ENCODE measurements around the gene PPCDC.

PPCDC gene

GRCh38 chr15:75043509-75044257, 20.3 kb downstream of the PPCDC start:
- H3K9me3 ChIP-seq (replicated peaks; ENCODE audit: insufficient read depth, low read length) = no peaks in the 10 kb centered on the region
- no peaks in the 10 kb centered on the region for H3K36me3 ChIP-seq (replicated peaks; ENCODE audit: insufficient read depth, low read length)
- peak overlapping the region; percentile 54 for H3K4me3 ChIP-seq (ENCODE audit: low read length)
- peak; percentile 86 for DNase-seq
- H3K9ac ChIP-seq (ENCODE audit: low read length) = peak overlapping the region; percentile 53
- peaks cover 60% of the 10 kb centered on the region for H3K4me1 ChIP-seq (ENCODE audit: low read length)
- no peaks in the 10 kb centered on the region for H3K27me3 ChIP-seq (replicated peaks; ENCODE audit: insufficient read depth, low read length)
- peaks cover 61% of the 10 kb centered on the region for H3K79me2 ChIP-seq (ENCODE audit: low read length)
- peaks cover 50% of the 10 kb centered on the region for H3F3A ChIP-seq (ENCODE audit: insufficient read depth, low read length)
- H4K20me1 ChIP-seq (ENCODE audit: insufficient read depth, low read length) = no peaks in the 10 kb centered on the region
- peak overlapping the region; percentile 92 for H3K27ac ChIP-seq (ENCODE audit: low read length)
- peak; percentile 46 for TF ChIP-seq CTCF (IDR thresholded peaks at IDR 0.05; ENCODE audit: low read length)
- TF ChIP-seq EZH2 (optimal IDR thresholded peaks at IDR 0.05; ENCODE audit: low read depth, low read length) = no peak
- no peak for TF ChIP-seq EZH2phosphoT487 (IDR thresholded peaks at IDR 0.05; ENCODE audit: low read length)
- H3K9me2 ChIP-seq (replicated peaks; ENCODE audit: insufficient read depth, low read length) = no peaks in the 10 kb centered on the region
- H2AFZ ChIP-seq (ENCODE audit: low read length) = no peak overlapping the region
- H3K4me2 ChIP-seq (ENCODE audit: low read depth, low read length) = peak overlapping the region; percentile 89

GRCh38 chr15:75044258-75044878, 21.0 kb downstream of the PPCDC start:
- Histone ChIP-seq H3K4me3 (ENCODE audit: low read length) (peak overlapping the region; percentile 54), H3K27ac (ENCODE audit: low read length) (peak overlapping the region; percentile 92), H3K27me3 (replicated peaks; ENCODE audit: insufficient read depth, low read length) (no peaks in the 10 kb centered on the region), H3F3A (ENCODE audit: insufficient read depth, low read length) (peaks cover 50% of the 10 kb centered on the region), H3K36me3 (replicated peaks; ENCODE audit: insufficient read depth, low read length) (no peaks in the 10 kb centered on the region), H3K9me2 (replicated peaks; ENCODE audit: insufficient read depth, low read length) (no peaks in the 10 kb centered on the region), H3K9ac (ENCODE audit: low read length) (peak overlapping the region; percentile 53), H2AFZ (ENCODE audit: low read length) (no peak overlapping the region), H3K4me2 (ENCODE audit: low read depth, low read length) (peak overlapping the region; percentile 89), H3K79me2 (ENCODE audit: low read length) (peaks cover 62% of the 10 kb centered on the region), H3K4me1 (ENCODE audit: low read length) (peaks cover 62% of the 10 kb centered on the region), H3K9me3 (replicated peaks; ENCODE audit: insufficient read depth, low read length) (no peaks in the 10 kb centered on the region), H4K20me1 (ENCODE audit: insufficient read depth, low read length) (no peaks in the 10 kb centered on the region)
- TF ChIP-seq EZH2phosphoT487 (IDR thresholded peaks at IDR 0.05; ENCODE audit: low read length) (no peak), CTCF (IDR thresholded peaks at IDR 0.05; ENCODE audit: low read length) (no peak), EZH2 (optimal IDR thresholded peaks at IDR 0.05; ENCODE audit: low read depth, low read length) (no peak)
- DNase-seq = no peak

- TF ChIP-seq EZH2 (optimal IDR thresholded peaks at IDR 0.05; ENCODE audit: low read depth, low read length) (no peak), CTCF (IDR thresholded peaks at IDR 0.05; ENCODE audit: low read length) (no peak), EZH2phosphoT487 (IDR thresholded peaks at IDR 0.05; ENCODE audit: low read length) (no peak)
- Histone ChIP-seq H4K20me1 (ENCODE audit: insufficient read depth, low read length) (no peaks in the 10 kb centered on the region), H3K4me1 (ENCODE audit: low read length) (peaks cover 62% of the 10 kb centered on the region)
These were observed 22.1 kb downstream of the PPCDC start for GRCh38 chr15:75045332-75046015.

More at GRCh38 chr15:75045332-75046015, 22.1 kb downstream of the PPCDC start:
- no peaks in the 10 kb centered on the region for H3K27me3 ChIP-seq (replicated peaks; ENCODE audit: insufficient read depth, low read length)
- peak; percentile 23 for DNase-seq
- H3K36me3 ChIP-seq (replicated peaks; ENCODE audit: insufficient read depth, low read length) = no peaks in the 10 kb centered on the region
- peaks cover 50% of the 10 kb centered on the region for H3F3A ChIP-seq (ENCODE audit: insufficient read depth, low read length)
- peak overlapping the region; percentile 89 for H3K4me2 ChIP-seq (ENCODE audit: low read depth, low read length)
- H2AFZ ChIP-seq (ENCODE audit: low read length) = no peak overlapping the region
- no peaks in the 10 kb centered on the region for H3K9me3 ChIP-seq (replicated peaks; ENCODE audit: insufficient read depth, low read length)
- H3K79me2 ChIP-seq (ENCODE audit: low read length) = peaks cover 61% of the 10 kb centered on the region
- H3K9me2 ChIP-seq (replicated peaks; ENCODE audit: insufficient read depth, low read length) = no peaks in the 10 kb centered on the region
- H3K9ac ChIP-seq (ENCODE audit: low read length) = no peak overlapping the region
- no peak overlapping the region for H3K4me3 ChIP-seq (ENCODE audit: low read length)
- peak overlapping the region; percentile 92 for H3K27ac ChIP-seq (ENCODE audit: low read length)

Measured in MM.1S (cell line).